Trophoblast cell (in vitro differentiated cells and primary cell): ENCODE results near the gene RGS7BP.

Source experiments
- DNase-seq, 2 donors: peaks; one replicate each; pipeline ENCODE4 v3.0.0-alpha.2; 2016
- H2AFZ ChIP-seq: 2 replicates; pipeline ENCODE4 v1.6.1; 2013; ENCODE audit warnings: low read length, moderate library complexity, mild to moderate bottlenecking; ENCODE audit not compliant: insufficient read depth, poor library complexity
- H2AK5ac ChIP-seq: 2 replicates; pipeline ENCODE4 v1.6.1; 2013; ENCODE audit warnings: mild to moderate bottlenecking, low read length
- H2BK120ac ChIP-seq: 2 replicates; pipeline ENCODE4 v1.6.1; 2013; ENCODE audit warnings: low read length, mild to moderate bottlenecking, moderate library complexity; ENCODE audit not compliant: insufficient read depth, poor library complexity
- H2BK12ac ChIP-seq: 2 replicates; pipeline ENCODE4 v1.6.1; 2013; ENCODE audit warnings: mild to moderate bottlenecking, low read length, moderate library complexity
- H2BK5ac ChIP-seq: 2 replicates; pipeline ENCODE4 v1.6.1; 2013; ENCODE audit warnings: low read length, low read depth, moderate library complexity, mild to moderate bottlenecking; ENCODE audit not compliant: poor library complexity
- H3K14ac ChIP-seq: 2 replicates; pipeline ENCODE4 v1.6.1; 2013; ENCODE audit warnings: mild to moderate bottlenecking, low read length
- H3K18ac ChIP-seq: 2 replicates; pipeline ENCODE4 v1.6.1; 2013; ENCODE audit warnings: mild to moderate bottlenecking, low read length
- H3K23ac ChIP-seq: 2 replicates; pipeline ENCODE4 v1.6.1; 2013; ENCODE audit warnings: low read length
- H3K27ac ChIP-seq: 2 replicates; pipeline ENCODE4 v1.5.1; 2013; ENCODE audit warnings: low read depth, mild to moderate bottlenecking, inconsistent platforms, low read length, moderate library complexity
- H3K27me3 ChIP-seq: 2 replicates; pipeline ENCODE4 v1.6.1; 2013; ENCODE audit warnings: inconsistent platforms, mild to moderate bottlenecking, low read length, moderate library complexity; ENCODE audit not compliant: insufficient read depth
- H3K36me3 ChIP-seq, 2 experiments: 1 replicate in 1 of 2; 2 replicates in 1 of 2; pipeline ENCODE4 v1.6.1; 2013; ENCODE audit warnings: low read length in 2 of 2, mild to moderate bottlenecking in 2 of 2, moderate library complexity in 1 of 2; ENCODE audit not compliant: insufficient read depth in 2 of 2, control insufficient read depth in 1 of 2
- H3K4ac ChIP-seq: 2 replicates; pipeline ENCODE4 v1.6.1; 2013; ENCODE audit warnings: low read depth, mild to moderate bottlenecking, low read length, moderate library complexity
- H3K4me1 ChIP-seq, 2 experiments: 1 replicate in 1 of 2; 2 replicates in 1 of 2; pipeline ENCODE4 v1.6.1; 2013; ENCODE audit warnings: low read length in 2 of 2, mild to moderate bottlenecking in 2 of 2, moderate library complexity in 1 of 2; ENCODE audit not compliant: insufficient read depth in 2 of 2, control insufficient read depth in 1 of 2
- H3K4me2 ChIP-seq: 2 replicates; pipeline ENCODE4 v1.6.1; 2013; ENCODE audit warnings: inconsistent platforms, mild to moderate bottlenecking, low read length, moderate library complexity
- H3K4me3 ChIP-seq: 2 replicates; pipeline ENCODE4 v1.5.1; 2013; ENCODE audit warnings: mild to moderate bottlenecking, low read depth, low read length, inconsistent platforms
- H3K79me1 ChIP-seq: one replicate; pipeline ENCODE4 v1.6.1; 2013; ENCODE audit warnings: low read length
- H3K79me2 ChIP-seq: 2 replicates; pipeline ENCODE4 v1.6.1; 2013; ENCODE audit warnings: low read length, mild to moderate bottlenecking; ENCODE audit not compliant: control insufficient read depth, insufficient read depth, poor library complexity
- H3K9ac ChIP-seq: 2 replicates; pipeline ENCODE4 v1.6.1; 2013; ENCODE audit warnings: mild to moderate bottlenecking, low read length
- H3K9me3 ChIP-seq: 2 replicates; pipeline ENCODE4 v1.6.1; 2013; ENCODE audit warnings: low read depth, mild to moderate bottlenecking, control low read depth, inconsistent platforms, low read length; ENCODE audit not compliant: insufficient read depth
- H4K12ac ChIP-seq: 2 replicates; pipeline ENCODE4 v1.6.1; 2013; ENCODE audit warnings: low read depth, mild to moderate bottlenecking, low read length, moderate library complexity
- H4K8ac ChIP-seq: 2 replicates; pipeline ENCODE4 v1.6.1; 2013; ENCODE audit warnings: low read depth, mild to moderate bottlenecking, low read length, moderate library complexity
- H4K91ac ChIP-seq: one replicate; pipeline ENCODE4 v1.6.1; 2013; ENCODE audit warnings: low read depth, mild to moderate bottlenecking, low read length, moderate library complexity
- WGBS: extraction: QIAGEN DNeasy Blood & Tissue Kit; methylation state at CpG from one replicate; pipeline ENCODE4 v1.1.7; 2013; ENCODE audit warnings: missing lambda C conversion rate; ENCODE audit not compliant: insufficient read length, insufficient coverage; ENCODE audit errors: extremely low coverage; 5-methylcytosine and 5-hydroxymethylcytosine counted together

The RGS7BP gene

DNA sequence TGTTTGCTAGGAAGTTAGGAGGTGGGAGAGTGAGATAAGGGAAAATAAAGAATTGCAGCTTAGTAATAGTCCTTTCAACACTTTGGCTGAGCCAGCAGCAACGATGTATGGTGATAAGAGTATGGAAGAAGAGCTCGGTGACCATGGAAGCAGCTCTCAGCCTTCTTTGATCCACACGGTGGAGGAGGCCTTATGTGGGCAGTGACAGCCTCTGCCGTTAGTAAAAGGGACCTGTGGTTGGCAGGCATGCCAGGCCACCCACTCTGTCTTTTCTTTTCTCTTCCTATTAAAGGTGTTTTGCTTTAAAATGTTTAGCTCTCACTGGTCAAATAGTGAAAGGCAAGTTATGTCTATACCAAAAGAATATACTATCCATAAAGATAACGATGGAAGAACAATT lies 7.7 kb downstream of the RGS7BP start:
- H2AK5ac ChIP-seq, result no peak overlapping the region
- no peak overlapping the region for H2AFZ ChIP-seq
- no peaks in the 10 kb centered on the region for H3K79me1 ChIP-seq
- no peak overlapping the region for H2BK12ac ChIP-seq
- H2BK5ac ChIP-seq, result no peak overlapping the region
- no peak overlapping the region for H3K18ac ChIP-seq
- WGBS, result no CpG with 5 or more reads among the region's 5 CpGs
- no peak overlapping the region for H3K27ac ChIP-seq
- no peak overlapping the region for H3K14ac ChIP-seq
- H2BK120ac ChIP-seq, result no peak overlapping the region
- no peaks in the 10 kb centered on the region for H3K79me2 ChIP-seq
- H3K27me3 ChIP-seq, result no peaks in the 10 kb centered on the region
- no peaks in the 10 kb centered on the region for H3K4me1 ChIP-seq
- no peak overlapping the region for H3K4ac ChIP-seq
- H4K12ac ChIP-seq, result no peak overlapping the region
- no peak overlapping the region for H4K8ac ChIP-seq
- DNase-seq, result no peak
- peaks cover 2% of the 10 kb centered on the region for H3K9me3 ChIP-seq
- H3K23ac ChIP-seq, result no peak overlapping the region
- no peak overlapping the region for H3K4me3 ChIP-seq
- no peak overlapping the region for H3K9ac ChIP-seq
- H3K4me2 ChIP-seq, result no peak overlapping the region
- no peak overlapping the region for H4K91ac ChIP-seq
- H3K36me3 ChIP-seq, result no peaks in the 10 kb centered on the region

DNA sequence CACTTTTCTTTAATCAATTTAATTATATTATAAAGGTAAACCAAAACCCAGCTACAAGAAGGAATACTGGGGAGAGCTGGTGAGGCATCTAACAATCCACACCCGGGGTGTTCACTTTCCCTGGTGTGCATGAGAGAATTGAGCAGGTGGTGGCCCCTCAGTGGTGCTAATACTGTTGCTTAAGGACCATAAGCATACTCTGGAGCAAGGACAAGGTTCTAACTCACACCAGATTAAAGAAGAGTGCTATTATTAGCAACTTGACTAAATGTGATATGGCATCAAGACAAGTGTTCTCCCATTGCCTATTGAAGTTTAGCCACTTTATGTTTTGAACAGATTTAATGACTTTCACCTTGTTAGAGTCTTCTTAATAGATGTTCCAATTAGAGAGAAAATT lies 8.8 kb downstream of the RGS7BP start:
- H3K27me3 ChIP-seq, result no peaks in the 10 kb centered on the region
- no peak overlapping the region for H2BK5ac ChIP-seq
- H3K36me3 ChIP-seq, result no peaks in the 10 kb centered on the region
- no peak overlapping the region for H3K4ac ChIP-seq
- no peak overlapping the region for H2BK120ac ChIP-seq
- no peaks in the 10 kb centered on the region for H3K79me2 ChIP-seq
- no peak overlapping the region for H3K9ac ChIP-seq
- H2AK5ac ChIP-seq, result no peak overlapping the region
- H3K27ac ChIP-seq, result no peak overlapping the region
- H3K79me1 ChIP-seq, result no peaks in the 10 kb centered on the region
- H4K8ac ChIP-seq, result no peak overlapping the region
- DNase-seq, result no peak
- no peak overlapping the region for H2BK12ac ChIP-seq
- no peak overlapping the region for H3K4me3 ChIP-seq
- no peak overlapping the region for H4K91ac ChIP-seq
- no CpG with 5 or more reads among the region's 1 CpG for WGBS
- H3K23ac ChIP-seq, result no peak overlapping the region
- no peak overlapping the region for H4K12ac ChIP-seq
- H3K4me2 ChIP-seq, result no peak overlapping the region
- H3K4me1 ChIP-seq, result no peaks in the 10 kb centered on the region
- H3K9me3 ChIP-seq, result peaks cover 2% of the 10 kb centered on the region
- no peak overlapping the region for H2AFZ ChIP-seq
- no peak overlapping the region for H3K18ac ChIP-seq
- no peak overlapping the region for H3K14ac ChIP-seq

DNA sequence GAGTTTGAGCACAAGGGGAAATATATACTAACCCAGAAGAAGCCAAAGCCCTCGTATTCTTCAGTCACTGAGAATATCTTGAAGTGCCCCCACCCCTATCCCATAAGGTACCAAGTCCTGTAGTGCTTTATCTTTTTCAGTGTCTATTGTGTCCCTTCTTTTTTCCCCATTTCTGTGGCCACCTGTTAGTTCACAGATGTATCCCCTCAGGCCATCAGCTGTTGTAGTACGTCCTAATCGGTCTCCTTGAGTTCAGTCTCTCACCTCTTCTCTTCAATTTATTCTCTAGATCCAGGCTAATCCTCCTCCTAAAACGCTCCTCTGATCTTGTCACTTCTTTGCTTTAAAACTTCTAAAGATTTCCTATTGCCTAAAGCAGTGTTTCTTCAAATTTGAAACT lies 10.4 kb downstream of the RGS7BP start:
- Histone ChIP-seq H2BK5ac (no peak overlapping the region), H3K79me2 (no peaks in the 10 kb centered on the region), H3K79me1 (no peaks in the 10 kb centered on the region)

DNA sequence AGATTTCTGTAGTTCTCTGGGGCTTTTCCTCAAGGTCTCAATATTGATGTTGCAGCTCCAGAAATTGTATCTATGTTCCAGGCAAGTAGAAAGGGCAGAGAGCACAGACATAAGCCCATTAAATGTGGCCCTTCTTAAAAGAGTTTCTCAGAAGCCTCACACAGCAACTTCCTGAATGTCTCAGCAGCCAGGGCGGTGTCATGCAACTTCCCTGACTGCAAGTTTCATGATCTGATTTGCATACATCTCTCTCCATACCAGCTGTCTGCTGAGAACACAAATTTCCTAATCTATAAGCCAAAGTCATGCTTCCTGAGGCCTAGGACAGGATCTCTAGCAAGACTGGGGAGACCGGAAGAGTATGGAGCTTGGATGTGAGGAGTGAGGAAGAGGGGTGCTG lies 13.0 kb downstream of the RGS7BP start:
- no peaks in the 10 kb centered on the region for H3K9me3 ChIP-seq
- no peak overlapping the region for H2AK5ac ChIP-seq
- no CpG with 5 or more reads among the region's 2 CpGs for WGBS
- no peaks in the 10 kb centered on the region for H3K79me2 ChIP-seq
- H3K79me1 ChIP-seq, result no peaks in the 10 kb centered on the region
- H4K91ac ChIP-seq, result no peak overlapping the region
- H3K18ac ChIP-seq, result no peak overlapping the region
- no peak for DNase-seq
- no peak overlapping the region for H2BK5ac ChIP-seq
- no peak overlapping the region for H4K8ac ChIP-seq
- H3K36me3 ChIP-seq, result no peaks in the 10 kb centered on the region
- no peak overlapping the region for H2AFZ ChIP-seq
- no peak overlapping the region for H3K14ac ChIP-seq
- no peak overlapping the region for H2BK120ac ChIP-seq
- H3K4me1 ChIP-seq, result no peaks in the 10 kb centered on the region
- no peak overlapping the region for H3K4me3 ChIP-seq
- no peak overlapping the region for H3K9ac ChIP-seq
- H3K27ac ChIP-seq, result no peak overlapping the region
- H3K27me3 ChIP-seq, result no peaks in the 10 kb centered on the region
- no peak overlapping the region for H4K12ac ChIP-seq
- H2BK12ac ChIP-seq, result no peak overlapping the region
- no peak overlapping the region for H3K4ac ChIP-seq
- no peak overlapping the region for H3K4me2 ChIP-seq
- H3K23ac ChIP-seq, result no peak overlapping the region

More for the DNA sequence above, 10.4 kb downstream of the RGS7BP start:
- Histone ChIP-seq H3K23ac (no peak overlapping the region), H3K4me1 (no peaks in the 10 kb centered on the region), H4K8ac (no peak overlapping the region), H3K27ac (no peak overlapping the region), H3K9me3 (peaks cover 2% of the 10 kb centered on the region), H3K4me3 (no peak overlapping the region), H3K18ac (no peak overlapping the region), H4K12ac (no peak overlapping the region), H4K91ac (no peak overlapping the region), H2BK120ac (no peak overlapping the region), H2AFZ (no peak overlapping the region), H3K36me3 (no peaks in the 10 kb centered on the region), H3K4ac (no peak overlapping the region), H2AK5ac (no peak overlapping the region), H3K4me2 (no peak overlapping the region), H2BK12ac (no peak overlapping the region), H3K14ac (no peak overlapping the region), H3K27me3 (no peaks in the 10 kb centered on the region), H3K9ac (no peak overlapping the region)
- DNase-seq, result no peak
- no CpG with 5 or more reads among the region's 4 CpGs for WGBS
